GM12878 (cell line): ENCODE results near the gene AIG1. TPM values are rescaled to one million over a fixed set of nuclear protein-coding genes. Genes with fewer than 3 reads are reported as not detected.

Experiments
- ATAC-seq: fragments of 200-7000 bp; cut with Tn5 transposase; 3 replicates; pipeline ENCODE4 v1.9.1; 2020; ENCODE audit warnings: mild to moderate bottlenecking, moderate library complexity
- BruUV-seq: library from RNA; stranded (reverse); fragments of 400-500 nt; replicated peaks from 2 replicates; lab custom pipeline; 2021; lab: Mats Ljungman, UMichigan
- CTCF ChIA-PET: fragments of 300-600 bp; sonication (Branson Sonifier 250); formaldehyde crosslinking; extraction: SDS; loops from one replicate; lab custom pipeline; 2021; ENCODE audit warnings: inconsistent platforms; lab: Yijun Ruan, JAX
- POLR2A ChIA-PET: fragments of 350-600 bp; formaldehyde crosslinking; extraction: SDS; loops from one replicate; lab custom pipeline; 2021; ENCODE audit warnings: inconsistent platforms; lab: Charles Lee
- RAD21 ChIA-PET: fragments of 300-600 bp; sonication (Branson Sonifier 250); formaldehyde crosslinking; loops from one replicate; lab custom pipeline; 2023; ENCODE audit warnings: antibody characterized with exemption; ENCODE audit not compliant: unreplicated experiment; lab: Charles Lee
- SMC1A ChIA-PET: fragments of 300-600 bp; sonication (Branson Sonifier 250); formaldehyde crosslinking; loops from one replicate; lab custom pipeline; 2023; ENCODE audit not compliant: unreplicated experiment, uncharacterized antibody; lab: Charles Lee
- DNase-seq: peaks from one replicate; pipeline ENCODE4 v3.0.0-alpha.2; 2011; ENCODE audit warnings: low read depth, low spot score
- FAIRE-seq: peaks from 3 replicates; lab custom pipeline; 2011; peaks lifted over from hg19 to GRCh38; lab: Jason Lieb, UNC
- H2AFZ ChIP-seq: 2 replicates; pipeline ENCODE4 v1.6.0; 2011; ENCODE audit warnings: low read depth, low read length, control low read depth; ENCODE audit not compliant: control insufficient read depth
- H3K27ac ChIP-seq: 2 replicates; pipeline ENCODE4 v1.5.1; 2011; ENCODE audit warnings: control low read depth; ENCODE audit not compliant: control insufficient read depth, insufficient read depth
- H3K27me3 ChIP-seq, 2 experiments: replicated peaks in 1 of 2; 2 replicates each; pipeline versions ENCODE4 v1.6.0 to v1.6.1; 2011; ENCODE audit warnings: low read length in 1 of 2; ENCODE audit not compliant: control insufficient read depth in 2 of 2, insufficient read depth in 2 of 2
- H3K36me3 ChIP-seq, 2 experiments: 2 replicates each; pipeline ENCODE4 v1.5.1; 2011; ENCODE audit warnings: low read length in 1 of 2; ENCODE audit not compliant: control insufficient read depth in 2 of 2, insufficient read depth in 2 of 2
- H3K4me1 ChIP-seq: 2 replicates; pipeline ENCODE4 v1.6.1; 2011; ENCODE audit warnings: mild to moderate bottlenecking, low read length, moderate library complexity, mixed read lengths; ENCODE audit not compliant: control insufficient read depth, insufficient read depth
- H3K4me2 ChIP-seq: 2 replicates; pipeline ENCODE4 v1.6.0; 2011; ENCODE audit warnings: control low read depth; ENCODE audit not compliant: control insufficient read depth, insufficient read depth
- H3K4me3 ChIP-seq: fragments of 200-600 bp; sonication (generic); 2 replicates; pipeline ENCODE4 v1.5.1; 2016
- H3K79me2 ChIP-seq: 2 replicates; pipeline ENCODE4 v1.6.0; 2011; ENCODE audit warnings: low read length; ENCODE audit not compliant: control insufficient read depth, insufficient read depth
- H3K9ac ChIP-seq: 2 replicates; pipeline ENCODE4 v1.8.0; 2011; ENCODE audit warnings: low read length, control low read depth, mixed read lengths; ENCODE audit not compliant: control insufficient read depth, insufficient read depth
- H3K9me3 ChIP-seq: replicated peaks from 3 replicates; pipeline ENCODE4 v1.5.1; 2011; ENCODE audit warnings: mild to moderate bottlenecking, low read length; ENCODE audit not compliant: control insufficient read depth, insufficient read depth
- H4K20me1 ChIP-seq: 2 replicates; pipeline ENCODE4 v1.6.0; 2011; ENCODE audit not compliant: control insufficient read depth, insufficient read depth
- ASH2L ChIP-seq: fragments of 300-600, 200-600 bp; sonication (generic); IDR thresholded peaks from 2 replicates; pipeline ENCODE4 v1.6.1; 2017; ENCODE audit warnings: low read depth, mild to moderate bottlenecking, borderline replicate concordance
- CBX3 ChIP-seq: fragments of 200-600 bp; sonication (generic); IDR thresholded peaks from 2 replicates; pipeline ENCODE4 v1.6.1; 2016; ENCODE audit warnings: low read depth, borderline replicate concordance
- FOXK2 ChIP-seq: fragments of 450-650 bp; IDR thresholded peaks from 2 replicates; pipeline ENCODE4 v1.6.1; 2017; ENCODE audit warnings: mild to moderate bottlenecking, moderate library complexity
- NR2C2 ChIP-seq: IDR thresholded peaks from 2 replicates; pipeline ENCODE4 v1.6.1; 2011; ENCODE audit warnings: borderline replicate concordance, low read depth; ENCODE audit not compliant: control insufficient read depth, insufficient read length
- PAX8 ChIP-seq: fragments of 450-650 bp; IDR thresholded peaks from 2 replicates; pipeline ENCODE4 v1.6.1; 2017; ENCODE audit warnings: mild to moderate bottlenecking, moderate library complexity
- RBBP5 ChIP-seq: fragments of 200-600 bp; sonication (generic); conservative IDR thresholded peaks from 2 replicates; pipeline ENCODE4 v1.6.1; 2016
- RFX5 ChIP-seq: IDR thresholded peaks from 2 replicates; pipeline ENCODE4 v1.6.1; 2011; ENCODE audit warnings: low read depth, low read length, improper control_type of control experiment
- SMAD1 ChIP-seq: fragments of 450-650 bp; IDR thresholded peaks from 2 replicates; pipeline ENCODE4 v1.6.1; 2018; ENCODE audit warnings: mild to moderate bottlenecking, low read depth; ENCODE audit not compliant: partially characterized antibody
- SREBF1 ChIP-seq: IDR thresholded peaks from 2 replicates; pipeline ENCODE4 v1.6.1; 2012; ENCODE audit warnings: mild to moderate bottlenecking, low read length
- YBX1 ChIP-seq: fragments of 450-650 bp; IDR thresholded peaks from 2 replicates; pipeline ENCODE4 v1.6.1; 2016; ENCODE audit warnings: antibody characterized with exemption
- ZBED1 ChIP-seq: IDR thresholded peaks from 2 replicates; pipeline ENCODE4 v1.6.1; 2016; ENCODE audit warnings: borderline replicate concordance
- ZNF592 ChIP-seq: fragments of 450-650 bp; IDR thresholded peaks from 2 replicates; pipeline ENCODE4 v1.6.1; 2017; ENCODE audit warnings: mild to moderate bottlenecking, moderate library complexity
- ZNF622 ChIP-seq: fragments of 450-650 bp; IDR thresholded peaks from 2 replicates; pipeline ENCODE4 v1.6.1; 2017; ENCODE audit warnings: mild to moderate bottlenecking, inconsistent platforms
- WGBS: methylation state at CpG from one replicate; pipeline ENCODE4 v1.1.6; 2016; ENCODE audit warnings: low lambda C conversion rate; ENCODE audit not compliant: insufficient replicate concordance, insufficient coverage; ENCODE audit errors: missing lambda C conversion rate; 5-methylcytosine and 5-hydroxymethylcytosine counted together
- in situ Hi-C: fragments of 300-500 bp; cut with MboI; formaldehyde crosslinking; loops from 9 replicates; pipeline ENCODE4 v1.14.3; 2018; ENCODE audit warnings: mixed read lengths
- intact Hi-C: fragments of 100-400 bp; cut with micrococcal nuclease; formaldehyde crosslinking; loops from one replicate; pipeline ENCODE4 v1.14.2; 2022; ENCODE audit not compliant: unreplicated experiment
- polyA plus RNA-seq, 11 experiments: library from polyadenylated mRNA; depleted of rRNA in 4 of 11; unstranded in 6 of 11; stranded (reverse) in 5 of 11; fragments of >200 nt; fragmentation: Nextera tagmentation in 4 of 11; fragmentation: Illumina TruSeq in 1 of 11; extraction: Ambion mirVana in 4 of 11; extraction: Trizol in 1 of 11; gene quantifications; 1 replicate in 1 of 11; 2 replicates in 10 of 11; pipeline versions ENCODE4 v1.2.1 to v1.2.3, GENCODE V29; 2011 to 2016; ENCODE audit warnings: inconsistent platforms in 2 of 11, missing spikeins in 2 of 11, low read depth in 1 of 11
- total RNA-seq, 4 experiments: library from RNA; depleted of rRNA in 3 of 4; stranded (reverse); fragments of >200 nt in 3 of 4; fragmentation: Illumina TruSeq in 1 of 4; extraction: Trizol in 1 of 4; gene quantifications; 2 replicates each; pipeline versions ENCODE4 v1.2.1 to v1.2.3, GENCODE V29; 2013 to 2021
- TF ChIP-seq, protein P1 (sequence below): fragments of 450-650 bp; IDR thresholded peaks from 2 replicates; pipeline ENCODE4 v1.6.1; 2016; ENCODE audit warnings: mild to moderate bottlenecking
- TF ChIP-seq, protein P2 (sequence below): IDR thresholded peaks from 2 replicates; pipeline ENCODE4 v1.6.1; 2012; ENCODE audit warnings: improper control_type of control experiment, low read depth, low read length; ENCODE audit not compliant: insufficient replicate concordance

Gene AIG1
- total and polyA plus RNA-seq, 10 of the 15 experiments (the other 5 are each of a cell fraction or from before 2014, with no cell fraction given) = 27.0 to 74.5 (median 36.4) TPM

GRCh38 chr6:143224516-143224915, 163.8 kb downstream of the AIG1 start:
- ChIA-PET RAD21 (no interaction called here), SMC1A (interaction anchor here (0.8 kb wide), 1 partner anchor 55 kb away, joined by 3 read pairs; no protein-coding TSS in a partner anchor), CTCF (interaction anchor here (1.6 kb wide), 1 partner anchor 20 kb away, joined by 4 read pairs; no protein-coding TSS in a partner anchor), POLR2A (no interaction called here)
- Histone ChIP-seq H3K4me3 (no peak overlapping the region), H3K27ac (no peak overlapping the region), H3K36me3 (no peaks in the 10 kb centered on the region), H3K9ac (no peak overlapping the region), H3K9me3 (no peaks in the 10 kb centered on the region), H4K20me1 (no peaks in the 10 kb centered on the region), H2AFZ (no peak overlapping the region), H3K4me1 (no peaks in the 10 kb centered on the region), H3K4me2 (no peak overlapping the region), H3K79me2 (no peaks in the 10 kb centered on the region), H3K27me3 (no peaks in the 10 kb centered on the region)
- in situ Hi-C loops (no loop called here), intact Hi-C loops (no loop called here)
- DNase-seq = no peak
- WGBS = 97% methylated on average over 3 of the region's 3 CpGs
- FAIRE-seq = no peak
- no peak for ATAC-seq
- TF ChIP-seq SMAD1 (no peak), NR2C2 (no peak), CBX3 (no peak), YBX1 (no peak), RBBP5 (no peak), ZNF592 (no peak), ZNF622 (no peak), ASH2L (no peak), PAX8 (no peak), RFX5 (no peak), SREBF1 (no peak), ZBED1 (no peak), FOXK2 (no peak)
- TF ChIP-seq, protein P1, sequence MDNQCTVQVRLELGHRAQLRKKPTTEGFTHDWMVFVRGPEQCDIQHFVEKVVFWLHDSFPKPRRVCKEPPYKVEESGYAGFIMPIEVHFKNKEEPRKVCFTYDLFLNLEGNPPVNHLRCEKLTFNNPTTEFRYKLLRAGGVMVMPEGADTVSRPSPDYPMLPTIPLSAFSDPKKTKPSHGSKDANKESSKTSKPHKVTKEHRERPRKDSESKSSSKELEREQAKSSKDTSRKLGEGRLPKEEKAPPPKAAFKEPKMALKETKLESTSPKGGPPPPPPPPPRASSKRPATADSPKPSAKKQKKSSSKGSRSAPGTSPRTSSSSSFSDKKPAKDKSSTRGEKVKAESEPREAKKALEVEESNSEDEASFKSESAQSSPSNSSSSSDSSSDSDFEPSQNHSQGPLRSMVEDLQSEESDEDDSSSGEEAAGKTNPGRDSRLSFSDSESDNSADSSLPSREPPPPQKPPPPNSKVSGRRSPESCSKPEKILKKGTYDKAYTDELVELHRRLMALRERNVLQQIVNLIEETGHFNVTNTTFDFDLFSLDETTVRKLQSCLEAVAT = no peak
- TF ChIP-seq, protein P2, sequence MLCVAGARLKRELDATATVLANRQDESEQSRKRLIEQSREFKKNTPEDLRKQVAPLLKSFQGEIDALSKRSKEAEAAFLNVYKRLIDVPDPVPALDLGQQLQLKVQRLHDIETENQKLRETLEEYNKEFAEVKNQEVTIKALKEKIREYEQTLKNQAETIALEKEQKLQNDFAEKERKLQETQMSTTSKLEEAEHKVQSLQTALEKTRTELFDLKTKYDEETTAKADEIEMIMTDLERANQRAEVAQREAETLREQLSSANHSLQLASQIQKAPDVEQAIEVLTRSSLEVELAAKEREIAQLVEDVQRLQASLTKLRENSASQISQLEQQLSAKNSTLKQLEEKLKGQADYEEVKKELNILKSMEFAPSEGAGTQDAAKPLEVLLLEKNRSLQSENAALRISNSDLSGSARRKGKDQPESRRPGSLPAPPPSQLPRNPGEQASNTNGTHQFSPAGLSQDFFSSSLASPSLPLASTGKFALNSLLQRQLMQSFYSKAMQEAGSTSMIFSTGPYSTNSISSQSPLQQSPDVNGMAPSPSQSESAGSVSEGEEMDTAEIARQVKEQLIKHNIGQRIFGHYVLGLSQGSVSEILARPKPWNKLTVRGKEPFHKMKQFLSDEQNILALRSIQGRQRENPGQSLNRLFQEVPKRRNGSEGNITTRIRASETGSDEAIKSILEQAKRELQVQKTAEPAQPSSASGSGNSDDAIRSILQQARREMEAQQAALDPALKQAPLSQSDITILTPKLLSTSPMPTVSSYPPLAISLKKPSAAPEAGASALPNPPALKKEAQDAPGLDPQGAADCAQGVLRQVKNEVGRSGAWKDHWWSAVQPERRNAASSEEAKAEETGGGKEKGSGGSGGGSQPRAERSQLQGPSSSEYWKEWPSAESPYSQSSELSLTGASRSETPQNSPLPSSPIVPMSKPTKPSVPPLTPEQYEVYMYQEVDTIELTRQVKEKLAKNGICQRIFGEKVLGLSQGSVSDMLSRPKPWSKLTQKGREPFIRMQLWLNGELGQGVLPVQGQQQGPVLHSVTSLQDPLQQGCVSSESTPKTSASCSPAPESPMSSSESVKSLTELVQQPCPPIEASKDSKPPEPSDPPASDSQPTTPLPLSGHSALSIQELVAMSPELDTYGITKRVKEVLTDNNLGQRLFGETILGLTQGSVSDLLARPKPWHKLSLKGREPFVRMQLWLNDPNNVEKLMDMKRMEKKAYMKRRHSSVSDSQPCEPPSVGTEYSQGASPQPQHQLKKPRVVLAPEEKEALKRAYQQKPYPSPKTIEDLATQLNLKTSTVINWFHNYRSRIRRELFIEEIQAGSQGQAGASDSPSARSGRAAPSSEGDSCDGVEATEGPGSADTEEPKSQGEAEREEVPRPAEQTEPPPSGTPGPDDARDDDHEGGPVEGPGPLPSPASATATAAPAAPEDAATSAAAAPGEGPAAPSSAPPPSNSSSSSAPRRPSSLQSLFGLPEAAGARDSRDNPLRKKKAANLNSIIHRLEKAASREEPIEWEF = no peak
- no TSS peak for BruUV-seq
